WI38 (cell line): ENCODE measurements around the gene PABPN1L.

Experiments used
- H3K4me3 ChIP-seq: 2 replicates; pipeline ENCODE4 v1.5.1; 2011; ENCODE audit warnings: low read depth, mild to moderate bottlenecking, control low read depth, low read length
- TF ChIP-seq, protein P1 (sequence below): IDR thresholded peaks from 2 replicates; pipeline ENCODE4 v1.5.1; 2012; ENCODE audit warnings: low read depth, mild to moderate bottlenecking, control low read depth, low read length

PABPN1L gene

DNA sequence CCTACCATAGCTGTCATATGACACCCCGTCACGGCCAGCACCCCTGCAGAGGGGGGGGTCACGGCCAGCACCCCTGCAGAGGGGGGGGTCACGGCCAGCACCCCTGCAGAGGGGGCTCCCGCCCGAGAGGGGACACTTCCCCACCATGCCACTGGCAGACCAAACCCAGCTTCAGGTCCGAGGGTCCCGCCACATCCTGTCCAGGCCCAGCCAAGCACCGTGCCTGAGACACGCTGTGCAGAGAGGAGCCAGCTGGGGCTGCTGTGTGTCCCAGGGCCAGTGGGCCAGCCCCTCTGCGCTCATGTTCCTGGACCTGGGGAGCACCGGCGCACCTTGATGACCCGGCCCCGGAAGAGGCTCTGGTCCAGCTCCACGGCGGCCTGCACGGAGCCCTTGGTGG, 1.9 kb downstream of the PABPN1L start:
- TF ChIP-seq, protein P1, sequence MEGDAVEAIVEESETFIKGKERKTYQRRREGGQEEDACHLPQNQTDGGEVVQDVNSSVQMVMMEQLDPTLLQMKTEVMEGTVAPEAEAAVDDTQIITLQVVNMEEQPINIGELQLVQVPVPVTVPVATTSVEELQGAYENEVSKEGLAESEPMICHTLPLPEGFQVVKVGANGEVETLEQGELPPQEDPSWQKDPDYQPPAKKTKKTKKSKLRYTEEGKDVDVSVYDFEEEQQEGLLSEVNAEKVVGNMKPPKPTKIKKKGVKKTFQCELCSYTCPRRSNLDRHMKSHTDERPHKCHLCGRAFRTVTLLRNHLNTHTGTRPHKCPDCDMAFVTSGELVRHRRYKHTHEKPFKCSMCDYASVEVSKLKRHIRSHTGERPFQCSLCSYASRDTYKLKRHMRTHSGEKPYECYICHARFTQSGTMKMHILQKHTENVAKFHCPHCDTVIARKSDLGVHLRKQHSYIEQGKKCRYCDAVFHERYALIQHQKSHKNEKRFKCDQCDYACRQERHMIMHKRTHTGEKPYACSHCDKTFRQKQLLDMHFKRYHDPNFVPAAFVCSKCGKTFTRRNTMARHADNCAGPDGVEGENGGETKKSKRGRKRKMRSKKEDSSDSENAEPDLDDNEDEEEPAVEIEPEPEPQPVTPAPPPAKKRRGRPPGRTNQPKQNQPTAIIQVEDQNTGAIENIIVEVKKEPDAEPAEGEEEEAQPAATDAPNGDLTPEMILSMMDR: no peak

GRCh38 chr16:88864099-88864498, 2.4 kb downstream of the PABPN1L start:
- TF ChIP-seq, protein P1: no peak

More for the DNA sequence above, 1.9 kb downstream of the PABPN1L start:
- no peak overlapping the region for H3K4me3 ChIP-seq

GRCh38 chr16:88863426-88863825, 3.0 kb downstream of the PABPN1L start:
- TF ChIP-seq, protein P1: no peak
- no peak overlapping the region for H3K4me3 ChIP-seq

More at GRCh38 chr16:88864099-88864498, 2.4 kb downstream of the PABPN1L start:
- no peak overlapping the region for H3K4me3 ChIP-seq

- TF ChIP-seq, protein P1: no peak
- no peak overlapping the region for H3K4me3 ChIP-seq
Measured at GRCh38 chr16:88862968-88863367, 3.5 kb downstream of the PABPN1L start.

GRCh38 chr16:88861359-88861758, 5.1 kb downstream of the PABPN1L start:
- H3K4me3 ChIP-seq: no peak overlapping the region
- TF ChIP-seq, protein P1: no peak

DNA sequence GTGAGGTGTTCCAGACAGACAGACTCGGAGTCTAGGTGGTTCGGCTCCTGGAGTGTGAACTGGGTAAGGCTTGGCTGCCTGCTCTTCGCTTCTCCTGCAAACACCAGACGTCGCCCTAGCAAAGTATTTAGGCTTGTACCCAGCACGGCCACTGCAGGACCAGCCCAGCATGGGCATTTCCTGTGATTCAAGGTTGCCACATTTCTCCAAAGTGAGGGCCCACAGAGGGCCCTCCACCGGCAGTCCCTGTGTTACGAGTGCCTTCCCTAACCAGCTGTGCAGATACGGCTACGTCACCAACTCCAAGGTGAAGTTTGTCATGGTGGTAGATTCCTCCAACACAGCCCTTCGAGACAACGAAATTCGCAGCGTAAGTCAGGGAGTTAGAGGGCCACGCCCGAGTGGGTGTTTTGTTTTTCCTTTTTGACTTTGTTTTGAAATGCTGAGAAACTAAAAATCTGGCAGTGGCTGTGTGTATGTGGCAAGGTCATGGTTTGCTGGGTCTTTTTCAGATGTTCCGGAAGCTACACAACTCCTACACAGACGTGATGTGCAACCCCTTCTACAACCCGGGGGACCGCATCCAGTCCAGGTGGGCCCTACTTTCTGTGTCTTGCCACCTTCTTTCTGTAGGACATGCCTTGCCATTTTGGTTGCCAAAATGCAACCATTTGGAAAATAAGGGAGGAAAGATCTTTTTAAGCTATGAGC, 6.9 kb downstream of the PABPN1L start:
- TF ChIP-seq, protein P1: no peak
- H3K4me3 ChIP-seq: no peak overlapping the region

GRCh38 chr16:88857728-88858339, 8.6 kb downstream of the PABPN1L start:
- peak overlapping the region; percentile 96 for H3K4me3 ChIP-seq
- TF ChIP-seq, protein P1: peak; percentile 71
